ENCODE measurements around the gene MIDN. TPM values are rescaled to one million over a fixed set of nuclear protein-coding genes. Genes with fewer than 3 reads are reported as not detected.

The MIDN gene
- total and polyA plus RNA-seq, 12 donors = 8.6 to 189 (median 59.9) TPM

- H3K36me3 ChIP-seq (replicated peaks in 1 of 2) = no peaks in the 10 kb centered on the region
- H3K4me1 ChIP-seq (replicated peaks in 1 of 2) = peaks cover 0 to 5% of the 10 kb centered on the region in 2 donors
- peaks cover 51% of the 10 kb centered on the region for H3K27me3 ChIP-seq
- DNase-seq = no peak
- intact Hi-C loops (cut with DNase I) = loop anchor here (10.0 kb wide), 2 partner anchors 100 to 230 kb away; partner anchors contain the start of genes ADAMTSL5 (in 1 of the 2) and NDUFS7 (in 1 of the 2)
- TF ChIP-seq CTCF (IDR thresholded peaks at IDR 0.05) = no peak
- TF ChIP-seq POLR2A (IDR thresholded peaks at IDR 0.05) = no peak
- H3K27ac ChIP-seq = no peak overlapping the region
- H3K9me3 ChIP-seq (replicated peaks in 1 of 3) = no peaks in the 10 kb centered on the region
- H3K4me3 ChIP-seq = no peak overlapping the region
- WGBS, 4 donors = 27 to 93% (median 49%) methylated on average over 3 to 51 of the region's 51 CpGs
These were observed 36.8 kb downstream of the MIDN start for GRCh38 chr19:1284979-1285736.

- H3K27me3 ChIP-seq = peaks cover 53% of the 10 kb centered on the region
- no peak for DNase-seq
- no peaks in the 10 kb centered on the region for H3K36me3 ChIP-seq (replicated peaks in 1 of 2)
- intact Hi-C loops (cut with DNase I) = loop anchor here (10.0 kb wide), 2 partner anchors 99 to 229 kb away; partner anchors contain the start of genes ADAMTSL5 (in 1 of the 2) and NDUFS7 (in 1 of the 2)
- no peaks in the 10 kb centered on the region for H3K9me3 ChIP-seq (replicated peaks in 1 of 3)
- 0 to 1% (median 0%) methylated on average over 6 to 93 of the region's 113 CpGs; no CpG with 5 or more reads in 1 of the 4 donors for WGBS, 4 donors
- H3K4me3 ChIP-seq = no peak within 1 kb of the TSS
- no peak within 1 kb of the TSS for H3K27ac ChIP-seq
- H3K4me1 ChIP-seq (replicated peaks in 1 of 2) = peaks cover 0 to 5% of the 10 kb centered on the region in 2 donors
- no peak for TF ChIP-seq CTCF (IDR thresholded peaks at IDR 0.05)
- no peak for TF ChIP-seq POLR2A (IDR thresholded peaks at IDR 0.05)
These were observed 37.5 kb downstream of the MIDN start, which contains the start of gene EFNA2 for GRCh38 chr19:1285737-1286360. EFNA2 (plus strand) TSS chr19:1285873; CDS start chr19:1286169, 296 bp downstream.

- H3K36me3 ChIP-seq (replicated peaks in 1 of 2) = no peaks in the 10 kb centered on the region
- no peak overlapping the region for H3K27ac ChIP-seq
- TF ChIP-seq POLR2A (IDR thresholded peaks at IDR 0.05) (no peak), CTCF (IDR thresholded peaks at IDR 0.05) (no peak)
- 28 to 63% (median 42%) methylated on average over 5 to 38 of the region's 38 CpGs for WGBS, 4 donors
- peaks cover 0 to 5% of the 10 kb centered on the region in 2 donors for H3K4me1 ChIP-seq (replicated peaks in 1 of 2)
- DNase-seq = no peak
- H3K4me3 ChIP-seq = no peak overlapping the region
- no peaks in the 10 kb centered on the region for H3K9me3 ChIP-seq (replicated peaks in 1 of 3)
- peaks cover 60% of the 10 kb centered on the region for H3K27me3 ChIP-seq
- intact Hi-C loops (cut with DNase I) = loop anchor here (10.0 kb wide), 2 partner anchors 98 to 228 kb away; partner anchors contain the start of genes ADAMTSL5 (in 1 of the 2) and NDUFS7 (in 1 of the 2)
These were observed 38.3 kb downstream of the MIDN start for GRCh38 chr19:1286487-1287353.

Data from adrenal gland (tissue), 12 donors.